Measurements from ENCODE around the gene CDH7. TPM values are rescaled to one million over a fixed set of nuclear protein-coding genes. Genes with fewer than 3 reads are reported as not detected.

Gene CDH7
- polyA plus RNA-seq, 2 donors = under 0.01 TPM; not detected in 1

GRCh38 chr18:65811307-65811706, 60.5 kb downstream of the CDH7 start:
- Histone ChIP-seq H3K4me1 (ENCODE audit: control insufficient read depth in 2 of 2, insufficient read depth in 2 of 2, low read length in 1 of 2) (no peaks in the 10 kb centered on the region), H3K27ac (ENCODE audit: low read depth in 2 of 2, low read length in 1 of 2) (no peak overlapping the region), H3K36me3 (ENCODE audit: control insufficient read depth in 2 of 2, insufficient read depth in 2 of 2, low read length in 1 of 2) (no peaks in the 10 kb centered on the region), H3K4me3 (ENCODE audit: low read depth in 1 of 2, low read length in 2 of 2) (no peak overlapping the region), H3K27me3 (ENCODE audit: control insufficient read depth in 1 of 2, insufficient read depth in 2 of 2, low read length in 2 of 2) (no peaks in the 10 kb centered on the region), H3K9me3 (ENCODE audit: control insufficient read depth in 2 of 2, insufficient read depth in 1 of 2, low read depth in 1 of 2, low read length in 1 of 2) (no peaks in the 10 kb centered on the region)
- 59 to 69% methylated on average over 4 of the region's 4 CpGs for WGBS, 2 donors

- H3K4me1 ChIP-seq (ENCODE audit: control insufficient read depth in 2 of 2, insufficient read depth in 2 of 2, low read length in 1 of 2) = no peaks in the 10 kb centered on the region
- no peak overlapping the region for H3K27ac ChIP-seq (ENCODE audit: low read depth in 2 of 2, low read length in 1 of 2)
- H3K36me3 ChIP-seq (ENCODE audit: control insufficient read depth in 2 of 2, insufficient read depth in 2 of 2, low read length in 1 of 2) = no peaks in the 10 kb centered on the region
- 59 to 60% methylated on average over 2 of the region's 2 CpGs for WGBS, 2 donors
- H3K9me3 ChIP-seq (ENCODE audit: control insufficient read depth in 2 of 2, insufficient read depth in 1 of 2, low read depth in 1 of 2, low read length in 1 of 2) = peaks cover 0 to 3% of the 10 kb centered on the region in 2 donors
- H3K4me3 ChIP-seq (ENCODE audit: low read depth in 1 of 2, low read length in 2 of 2) = no peak overlapping the region
- no peaks in the 10 kb centered on the region for H3K27me3 ChIP-seq (ENCODE audit: control insufficient read depth in 1 of 2, insufficient read depth in 2 of 2, low read length in 2 of 2)
Observed at GRCh38 chr18:65815506-65815905, 64.7 kb downstream of the CDH7 start.

GRCh38 chr18:65817178-65817577, 66.4 kb downstream of the CDH7 start:
- Histone ChIP-seq H3K27ac (ENCODE audit: low read depth in 2 of 2, low read length in 1 of 2) (no peak overlapping the region), H3K27me3 (ENCODE audit: control insufficient read depth in 1 of 2, insufficient read depth in 2 of 2, low read length in 2 of 2) (no peaks in the 10 kb centered on the region), H3K9me3 (ENCODE audit: control insufficient read depth in 2 of 2, insufficient read depth in 1 of 2, low read depth in 1 of 2, low read length in 1 of 2) (peaks cover 0 to 3% of the 10 kb centered on the region in 2 donors), H3K36me3 (ENCODE audit: control insufficient read depth in 2 of 2, insufficient read depth in 2 of 2, low read length in 1 of 2) (no peaks in the 10 kb centered on the region), H3K4me3 (ENCODE audit: low read depth in 1 of 2, low read length in 2 of 2) (no peak overlapping the region), H3K4me1 (ENCODE audit: control insufficient read depth in 2 of 2, insufficient read depth in 2 of 2, low read length in 1 of 2) (no peaks in the 10 kb centered on the region)
- WGBS, 2 donors = 54 to 58% methylated on average over 4 of the region's 4 CpGs

- no peaks in the 10 kb centered on the region for H3K4me1 ChIP-seq (ENCODE audit: control insufficient read depth in 2 of 2, insufficient read depth in 2 of 2, low read length in 1 of 2)
- H3K27me3 ChIP-seq (ENCODE audit: control insufficient read depth in 1 of 2, insufficient read depth in 2 of 2, low read length in 2 of 2) = no peaks in the 10 kb centered on the region
- H3K9me3 ChIP-seq (ENCODE audit: control insufficient read depth in 2 of 2, insufficient read depth in 1 of 2, low read depth in 1 of 2, low read length in 1 of 2) = peaks cover 0 to 3% of the 10 kb centered on the region in 2 donors
- no peak overlapping the region for H3K4me3 ChIP-seq (ENCODE audit: low read depth in 1 of 2, low read length in 2 of 2)
- WGBS, 2 donors = 82 to 83% methylated on average over 3 of the region's 3 CpGs
- H3K36me3 ChIP-seq (ENCODE audit: control insufficient read depth in 2 of 2, insufficient read depth in 2 of 2, low read length in 1 of 2) = no peaks in the 10 kb centered on the region
- no peak overlapping the region for H3K27ac ChIP-seq (ENCODE audit: low read depth in 2 of 2, low read length in 1 of 2)
Observed at GRCh38 chr18:65821911-65822310, 71.1 kb downstream of the CDH7 start.

GRCh38 chr18:65822826-65823225, 72.0 kb downstream of the CDH7 start:
- Histone ChIP-seq H3K4me3 (ENCODE audit: low read depth in 1 of 2, low read length in 2 of 2) (no peak overlapping the region), H3K4me1 (ENCODE audit: control insufficient read depth in 2 of 2, insufficient read depth in 2 of 2, low read length in 1 of 2) (no peaks in the 10 kb centered on the region), H3K27ac (ENCODE audit: low read depth in 2 of 2, low read length in 1 of 2) (no peak overlapping the region), H3K9me3 (ENCODE audit: control insufficient read depth in 2 of 2, insufficient read depth in 1 of 2, low read depth in 1 of 2, low read length in 1 of 2) (peaks cover 0 to 3% of the 10 kb centered on the region in 2 donors), H3K36me3 (ENCODE audit: control insufficient read depth in 2 of 2, insufficient read depth in 2 of 2, low read length in 1 of 2) (no peaks in the 10 kb centered on the region), H3K27me3 (ENCODE audit: control insufficient read depth in 1 of 2, insufficient read depth in 2 of 2, low read length in 2 of 2) (no peaks in the 10 kb centered on the region)
- 23 to 24% methylated on average over 2 of the region's 2 CpGs for WGBS, 2 donors

GRCh38 chr18:65827444-65827843, 76.6 kb downstream of the CDH7 start:
- no peaks in the 10 kb centered on the region for H3K9me3 ChIP-seq (ENCODE audit: control insufficient read depth in 2 of 2, insufficient read depth in 1 of 2, low read depth in 1 of 2, low read length in 1 of 2)
- no peaks in the 10 kb centered on the region for H3K4me1 ChIP-seq (ENCODE audit: control insufficient read depth in 2 of 2, insufficient read depth in 2 of 2, low read length in 1 of 2)
- no peak overlapping the region for H3K4me3 ChIP-seq (ENCODE audit: low read depth in 1 of 2, low read length in 2 of 2)
- H3K36me3 ChIP-seq (ENCODE audit: control insufficient read depth in 2 of 2, insufficient read depth in 2 of 2, low read length in 1 of 2) = no peaks in the 10 kb centered on the region
- 91 to 96% methylated on average over 1 of the region's 1 CpG for WGBS, 2 donors
- H3K27me3 ChIP-seq (ENCODE audit: control insufficient read depth in 1 of 2, insufficient read depth in 2 of 2, low read length in 2 of 2) = no peaks in the 10 kb centered on the region
- H3K27ac ChIP-seq (ENCODE audit: low read depth in 2 of 2, low read length in 1 of 2) = no peak overlapping the region

GRCh38 chr18:65835881-65836280, 85.1 kb downstream of the CDH7 start:
- H3K4me3 ChIP-seq (ENCODE audit: low read depth in 1 of 2, low read length in 2 of 2) = no peak overlapping the region
- no peaks in the 10 kb centered on the region for H3K27me3 ChIP-seq (ENCODE audit: control insufficient read depth in 1 of 2, insufficient read depth in 2 of 2, low read length in 2 of 2)
- no peak overlapping the region for H3K27ac ChIP-seq (ENCODE audit: low read depth in 2 of 2, low read length in 1 of 2)
- H3K36me3 ChIP-seq (ENCODE audit: control insufficient read depth in 2 of 2, insufficient read depth in 2 of 2, low read length in 1 of 2) = no peaks in the 10 kb centered on the region
- H3K4me1 ChIP-seq (ENCODE audit: control insufficient read depth in 2 of 2, insufficient read depth in 2 of 2, low read length in 1 of 2) = no peaks in the 10 kb centered on the region
- 82 to 84% methylated on average over 4 of the region's 4 CpGs for WGBS, 2 donors
- no peaks in the 10 kb centered on the region for H3K9me3 ChIP-seq (ENCODE audit: control insufficient read depth in 2 of 2, insufficient read depth in 1 of 2, low read depth in 1 of 2, low read length in 1 of 2)

GRCh38 chr18:65846107-65846506, 95.3 kb downstream of the CDH7 start:
- H3K27me3 ChIP-seq (ENCODE audit: control insufficient read depth in 1 of 2, insufficient read depth in 2 of 2, low read length in 2 of 2) = no peaks in the 10 kb centered on the region
- no peak overlapping the region for H3K27ac ChIP-seq (ENCODE audit: low read depth in 2 of 2, low read length in 1 of 2)
- H3K4me3 ChIP-seq (ENCODE audit: low read depth in 1 of 2, low read length in 2 of 2) = no peak overlapping the region
- H3K36me3 ChIP-seq (ENCODE audit: control insufficient read depth in 2 of 2, insufficient read depth in 2 of 2, low read length in 1 of 2) = no peaks in the 10 kb centered on the region
- no peaks in the 10 kb centered on the region for H3K9me3 ChIP-seq (ENCODE audit: control insufficient read depth in 2 of 2, insufficient read depth in 1 of 2, low read depth in 1 of 2, low read length in 1 of 2)
- no peaks in the 10 kb centered on the region for H3K4me1 ChIP-seq (ENCODE audit: control insufficient read depth in 2 of 2, insufficient read depth in 2 of 2, low read length in 1 of 2)
- WGBS, 2 donors = 80 to 92% methylated on average over 2 of the region's 2 CpGs

- H3K4me1 ChIP-seq (ENCODE audit: control insufficient read depth in 2 of 2, insufficient read depth in 2 of 2, low read length in 1 of 2) = no peaks in the 10 kb centered on the region
- H3K27ac ChIP-seq (ENCODE audit: low read depth in 2 of 2, low read length in 1 of 2) = no peak overlapping the region
- H3K27me3 ChIP-seq (ENCODE audit: control insufficient read depth in 1 of 2, insufficient read depth in 2 of 2, low read length in 2 of 2) = no peaks in the 10 kb centered on the region
- H3K36me3 ChIP-seq (ENCODE audit: control insufficient read depth in 2 of 2, insufficient read depth in 2 of 2, low read length in 1 of 2) = no peaks in the 10 kb centered on the region
- no peaks in the 10 kb centered on the region for H3K9me3 ChIP-seq (ENCODE audit: control insufficient read depth in 2 of 2, insufficient read depth in 1 of 2, low read depth in 1 of 2, low read length in 1 of 2)
- WGBS, 2 donors = 85 to 87% methylated on average over 3 of the region's 3 CpGs
- no peak overlapping the region for H3K4me3 ChIP-seq (ENCODE audit: low read depth in 1 of 2, low read length in 2 of 2)
Observed at GRCh38 chr18:65852273-65852672, 101.5 kb downstream of the CDH7 start.

- no peak overlapping the region for H3K4me3 ChIP-seq (ENCODE audit: low read depth in 1 of 2, low read length in 2 of 2)
- H3K27ac ChIP-seq (ENCODE audit: low read depth in 2 of 2, low read length in 1 of 2) = no peak overlapping the region
- no peaks in the 10 kb centered on the region for H3K9me3 ChIP-seq (ENCODE audit: control insufficient read depth in 2 of 2, insufficient read depth in 1 of 2, low read depth in 1 of 2, low read length in 1 of 2)
- 56 to 57% methylated on average over 3 of the region's 3 CpGs for WGBS, 2 donors
- H3K36me3 ChIP-seq (ENCODE audit: control insufficient read depth in 2 of 2, insufficient read depth in 2 of 2, low read length in 1 of 2) = no peaks in the 10 kb centered on the region
- H3K27me3 ChIP-seq (ENCODE audit: control insufficient read depth in 1 of 2, insufficient read depth in 2 of 2, low read length in 2 of 2) = no peaks in the 10 kb centered on the region
- H3K4me1 ChIP-seq (ENCODE audit: control insufficient read depth in 2 of 2, insufficient read depth in 2 of 2, low read length in 1 of 2) = no peaks in the 10 kb centered on the region
Observed at GRCh38 chr18:65859075-65859474, 108.3 kb downstream of the CDH7 start.

All from esophagus (tissue), 2 donors.